Hepatocyte (in vitro differentiated cells): ENCODE data around the gene IGFBP7. TPM values are rescaled to one million over a fixed set of nuclear protein-coding genes. Genes with fewer than 3 reads are reported as not detected.
A peak's percentile ranks its signal among the peaks of the same experiment; 100 is the strongest.

Source experiments
- DNase-seq: peaks from one replicate; pipeline ENCODE4 v3.0.0-alpha.2; 2016; ENCODE audit warnings: low spot score
- H2AFZ ChIP-seq: fragments of 200-600 bp; sonication (generic); 2 replicates; pipeline ENCODE4 v1.6.0; 2016; ENCODE audit warnings: antibody characterized with exemption, mild to moderate bottlenecking
- H3K27ac ChIP-seq: fragments of 200-600 bp; sonication (generic); 2 replicates; pipeline ENCODE4 v1.5.1; 2016; ENCODE audit warnings: mild to moderate bottlenecking
- H3K27me3 ChIP-seq: fragments of 200-600 bp; sonication (generic); 2 replicates; pipeline ENCODE4 v1.6.1; 2016
- H3K36me3 ChIP-seq: fragments of 200-600 bp; sonication (generic); replicated peaks from 2 replicates; pipeline ENCODE4 v1.5.1; 2016; ENCODE audit warnings: low read depth; ENCODE audit not compliant: insufficient read depth
- H3K4me1 ChIP-seq: fragments of 200-600 bp; sonication (generic); 2 replicates; pipeline ENCODE4 v1.5.1; 2016; ENCODE audit warnings: mild to moderate bottlenecking, moderate library complexity; ENCODE audit not compliant: insufficient read depth
- H3K4me2 ChIP-seq: fragments of 200-600 bp; sonication (generic); 2 replicates; pipeline ENCODE4 v1.6.0; 2016
- H3K4me3 ChIP-seq: fragments of 200-600 bp; sonication (generic); 2 replicates; pipeline ENCODE4 v1.5.1; 2016; ENCODE audit warnings: mild to moderate bottlenecking
- H3K79me2 ChIP-seq: fragments of 200-600 bp; sonication (generic); 2 replicates; pipeline ENCODE4 v1.6.0; 2017; ENCODE audit warnings: mild to moderate bottlenecking
- H3K9me2 ChIP-seq: fragments of 200-600 bp; sonication (generic); replicated peaks from 2 replicates; pipeline ENCODE4 v1.6.0; 2017; ENCODE audit warnings: mild to moderate bottlenecking; ENCODE audit not compliant: insufficient read depth
- H3K9me3 ChIP-seq: fragments of 200-600 bp; sonication (generic); 2 replicates; pipeline ENCODE4 v1.5.1; 2016; ENCODE audit warnings: low read depth, mild to moderate bottlenecking
- H4K20me1 ChIP-seq: fragments of 200-600 bp; sonication (generic); 2 replicates; pipeline ENCODE4 v1.6.0; 2016; ENCODE audit warnings: mild to moderate bottlenecking; ENCODE audit not compliant: insufficient read depth, poor library complexity, severe bottlenecking
- CTCF ChIP-seq: fragments of 200-600 bp; sonication (generic); IDR thresholded peaks from 2 replicates; pipeline ENCODE4 v1.5.1; 2016; ENCODE audit warnings: antibody characterized with exemption, mild to moderate bottlenecking; ENCODE audit not compliant: poor library complexity
- EZH2 ChIP-seq: fragments of 200-600 bp; sonication (generic); IDR thresholded peaks from 2 replicates; pipeline ENCODE4 v1.6.1; 2016; ENCODE audit warnings: antibody characterized with exemption, mild to moderate bottlenecking, borderline replicate concordance
- EZH2phosphoT487 ChIP-seq: fragments of 200-600 bp; sonication (generic); IDR thresholded peaks from one replicate; pipeline ENCODE4 v1.6.1; 2018; ENCODE audit warnings: antibody characterized with exemption, mild to moderate bottlenecking, low read depth, moderate library complexity; ENCODE audit not compliant: unreplicated experiment, severe bottlenecking
- WGBS: methylation state at CpG from one replicate; pipeline ENCODE4 v1.1.6; 2016; ENCODE audit warnings: low lambda C conversion rate; ENCODE audit errors: missing lambda C conversion rate; 5-methylcytosine and 5-hydroxymethylcytosine counted together
- polyA plus RNA-seq: library from polyadenylated mRNA; unstranded; fragments of >200 nt; fragmentation: Nextera tagmentation; extraction: Ambion mirVana; gene quantifications from 2 replicates; pipeline ENCODE4 v1.2.1, GENCODE V29; 2016
- total RNA-seq: library from RNA; depleted of rRNA; stranded (reverse); fragments of >200 nt; gene quantifications from 2 replicates; pipeline ENCODE4 v1.2.3, GENCODE V29; 2014

IGFBP7 gene
- 73.4 and 74.0 TPM in 2 replicates for total RNA-seq
- 122 and 129 TPM in 2 replicates for polyA plus RNA-seq

- H2AFZ ChIP-seq, result peak within 1 kb of the TSS; percentile 86
- H3K4me3 ChIP-seq, result peak within 1 kb of the TSS; percentile 6
- no peaks in the 10 kb centered on the region for H3K9me2 ChIP-seq
- H3K79me2 ChIP-seq, result no peaks in the 10 kb centered on the region
- peak within 1 kb of the TSS; percentile 52 for H3K27ac ChIP-seq
- 2% methylated on average over 38 of the region's 101 CpGs for WGBS
- TF ChIP-seq CTCF (no peak), EZH2 (peak; percentile 28)
- H4K20me1 ChIP-seq, result no peaks in the 10 kb centered on the region
- DNase-seq, result peak; percentile 53
- H3K27me3 ChIP-seq, result peaks cover 16% of the 10 kb centered on the region
- H3K4me1 ChIP-seq, result no peaks in the 10 kb centered on the region
- peak within 1 kb of the TSS; percentile 75 for H3K4me2 ChIP-seq
- H3K9me3 ChIP-seq, result no peaks in the 10 kb centered on the region
- no peaks in the 10 kb centered on the region for H3K36me3 ChIP-seq
Observed at GRCh38 chr4:57109847-57110639, at the start of gene IGFBP7. IGFBP7 (minus strand) TSS chr4:57110385; CDS start chr4:57110351, 34 bp downstream.

GRCh38 chr4:57159866-57160265, 49.7 kb upstream of the IGFBP7 start:
- H3K36me3 ChIP-seq, result no peaks in the 10 kb centered on the region
- no peak for TF ChIP-seq EZH2phosphoT487
- TF ChIP-seq CTCF, result no peak
- no peak for TF ChIP-seq EZH2
- no peaks in the 10 kb centered on the region for H3K9me2 ChIP-seq
- no peaks in the 10 kb centered on the region for H3K9me3 ChIP-seq
- no peak overlapping the region for H3K27ac ChIP-seq
- H3K27me3 ChIP-seq, result peaks cover 3% of the 10 kb centered on the region
- H3K4me3 ChIP-seq, result no peak overlapping the region
- H4K20me1 ChIP-seq, result no peaks in the 10 kb centered on the region
- H3K4me2 ChIP-seq, result no peak overlapping the region
- no peaks in the 10 kb centered on the region for H3K79me2 ChIP-seq
- H2AFZ ChIP-seq, result no peak overlapping the region
- WGBS, result 100% methylated on average over 1 of the region's 1 CpG
- H3K4me1 ChIP-seq, result peaks cover 4% of the 10 kb centered on the region
- DNase-seq, result no peak

- WGBS, result 87% methylated on average over 1 of the region's 1 CpG
- no peak overlapping the region for H3K27ac ChIP-seq
- H3K4me1 ChIP-seq, result no peaks in the 10 kb centered on the region
- no peaks in the 10 kb centered on the region for H3K9me2 ChIP-seq
- no peak for DNase-seq
- H3K4me3 ChIP-seq, result no peak overlapping the region
- no peaks in the 10 kb centered on the region for H3K79me2 ChIP-seq
- H3K9me3 ChIP-seq, result no peaks in the 10 kb centered on the region
- peaks cover 5% of the 10 kb centered on the region for H3K27me3 ChIP-seq
- H4K20me1 ChIP-seq, result no peaks in the 10 kb centered on the region
- H3K36me3 ChIP-seq, result no peaks in the 10 kb centered on the region
- no peak for TF ChIP-seq CTCF
- TF ChIP-seq EZH2, result no peak
- no peak for TF ChIP-seq EZH2phosphoT487
- no peak overlapping the region for H2AFZ ChIP-seq
- H3K4me2 ChIP-seq, result no peak overlapping the region
Observed at GRCh38 chr4:57158762-57159161, 48.6 kb upstream of the IGFBP7 start.
